ENCODE measurements around the gene GH2.

GH2 gene

GRCh38 chr17:63834431-63835166 is 47.1 kb downstream of the GH2 start:
- TF ChIP-seq Cebpa-rat (IDR thresholded peaks at IDR 0.05) = no peak
- H3K9me3 ChIP-seq (replicated peaks in 1 of 11) = no peaks in the 10 kb centered on the region
- H3K4me1 ChIP-seq = peaks cover 58 to 99% (median 93%) of the 10 kb centered on the region in 10 experiments
- H4K20me1 ChIP-seq = peaks cover 43 to 99% (median 94%) of the 10 kb centered on the region in 11 experiments
- no peak overlapping the region for H3K4me3 ChIP-seq
- H3K36me3 ChIP-seq = peaks cover 76 to 89% (median 86%) of the 10 kb centered on the region in 11 experiments
- no peaks in the 10 kb centered on the region for H3K27me3 ChIP-seq
- peak overlapping the region in 9 of 11 experiments; percentile 46 to 75 (median 65); a peak in 19 of 22 replicates for H3K27ac ChIP-seq
- H3K4me2 ChIP-seq = peak overlapping the region; percentile 39 to 79 (median 64)
- peak overlapping the region in 9 of 11 experiments; percentile 5 to 64 (median 37); a peak in 15 of 22 replicates for H3K9ac ChIP-seq

GRCh38 chr17:63833741-63834373 is 47.9 kb downstream of the GH2 start:
- H3K27ac ChIP-seq = peak overlapping the region in 9 of 11 experiments; percentile 46 to 75 (median 65); a peak in 17 of 22 replicates
- H3K4me3 ChIP-seq = no peak overlapping the region
- H3K36me3 ChIP-seq = peaks cover 84 to 96% (median 94%) of the 10 kb centered on the region in 11 experiments
- peak overlapping the region; percentile 39 to 79 (median 64); a peak in 21 of 22 replicates for H3K4me2 ChIP-seq
- no peaks in the 10 kb centered on the region for H3K9me3 ChIP-seq (replicated peaks in 1 of 11)
- H3K9ac ChIP-seq = peak overlapping the region in 9 of 11 experiments; percentile 5 to 64 (median 37); a peak in 14 of 22 replicates
- H3K4me1 ChIP-seq = peaks cover 58 to 99% (median 93%) of the 10 kb centered on the region in 10 experiments
- TF ChIP-seq Cebpa-rat (IDR thresholded peaks at IDR 0.05) = no peak
- H3K27me3 ChIP-seq = no peaks in the 10 kb centered on the region
- H4K20me1 ChIP-seq = peaks cover 37 to 99% (median 94%) of the 10 kb centered on the region in 11 experiments

- Histone ChIP-seq H3K4me3 (no peak overlapping the region), H3K36me3 (peaks cover 84 to 100% (median 97%) of the 10 kb centered on the region in 11 experiments), H3K27ac (peak overlapping the region in 3 of 11 experiments; percentile 48 to 75 (median 75); a peak in 4 of 22 replicates), H3K27me3 (no peaks in the 10 kb centered on the region), H3K4me1 (peaks cover 58 to 99% (median 93%) of the 10 kb centered on the region in 10 experiments), H3K9ac (peak overlapping the region in 4 of 11 experiments; percentile 22 to 51 (median 30); a peak in 1 of 22 replicates), H4K20me1 (peaks cover 30 to 99% (median 91%) of the 10 kb centered on the region in 11 experiments), H3K4me2 (peak overlapping the region in 6 of 11 experiments; percentile 51 to 72 (median 69); a peak in 11 of 22 replicates), H3K9me3 (replicated peaks in 1 of 11) (no peaks in the 10 kb centered on the region)
- no peak for TF ChIP-seq Cebpa-rat (IDR thresholded peaks at IDR 0.05)
These were observed 48.6 kb downstream of the GH2 start for GRCh38 chr17:63833026-63833740.

GRCh38 chr17:63832455-63832854 is 49.3 kb downstream of the GH2 start:
- peaks cover 53 to 94% (median 88%) of the 10 kb centered on the region in 10 experiments for H3K4me1 ChIP-seq
- peak overlapping the region in 1 of 11 experiments; percentile 16; a peak in 2 of 22 replicates for H3K9ac ChIP-seq

GRCh38 chr17:63832014-63832413 is 49.7 kb downstream of the GH2 start:
- Histone ChIP-seq H3K4me2 (peak overlapping the region; percentile 5 to 72 (median 67); a peak in 18 of 22 replicates), H3K36me3 (peaks cover 77 to 89% (median 86%) of the 10 kb centered on the region in 11 experiments), H3K9me3 (replicated peaks in 1 of 11) (no peaks in the 10 kb centered on the region), H3K27me3 (no peaks in the 10 kb centered on the region), H3K4me3 (no peak overlapping the region), H4K20me1 (peaks cover 18 to 94% (median 79%) of the 10 kb centered on the region in 11 experiments; a peak in 20 of 22 replicates), H3K9ac (peak overlapping the region in 5 of 11 experiments; percentile 1 to 43 (median 15); a peak in 5 of 22 replicates), H3K4me1 (peaks cover 50 to 89% (median 83%) of the 10 kb centered on the region in 10 experiments), H3K27ac (peak overlapping the region in 4 of 11 experiments; percentile 18 to 49 (median 32); a peak in 6 of 22 replicates)
- TF ChIP-seq Cebpa-rat (IDR thresholded peaks at IDR 0.05) = no peak

More at GRCh38 chr17:63832455-63832854, 49.3 kb downstream of the GH2 start:
- no peaks in the 10 kb centered on the region for H3K27me3 ChIP-seq
- H3K4me2 ChIP-seq = peak overlapping the region in 8 of 11 experiments; percentile 54 to 72 (median 67); a peak in 10 of 22 replicates
- H3K4me3 ChIP-seq = no peak overlapping the region
- no peaks in the 10 kb centered on the region for H3K9me3 ChIP-seq (replicated peaks in 1 of 11)
- H3K36me3 ChIP-seq = peaks cover 82 to 94% (median 90%) of the 10 kb centered on the region in 11 experiments
- H4K20me1 ChIP-seq = peaks cover 23 to 99% (median 83%) of the 10 kb centered on the region in 11 experiments; a peak in 21 of 22 replicates
- peak overlapping the region in 2 of 11 experiments; percentile 21 to 75; a peak in 4 of 22 replicates for H3K27ac ChIP-seq
- no peak for TF ChIP-seq Cebpa-rat (IDR thresholded peaks at IDR 0.05)

GRCh38 chr17:63831505-63831904 is 50.2 kb downstream of the GH2 start:
- Histone ChIP-seq H3K4me2 (peak overlapping the region; percentile 5 to 72 (median 67); a peak in 20 of 22 replicates), H3K9ac (peak overlapping the region in 10 of 11 experiments; percentile 1 to 46 (median 32); a peak in 12 of 22 replicates), H3K27me3 (no peaks in the 10 kb centered on the region), H3K4me1 (peaks cover 50 to 84% (median 78%) of the 10 kb centered on the region in 10 experiments), H3K27ac (peak overlapping the region in 5 of 11 experiments; percentile 16 to 49 (median 42); a peak in 9 of 22 replicates), H4K20me1 (peaks cover 13 to 90% (median 74%) of the 10 kb centered on the region in 11 experiments; a peak in 19 of 22 replicates), H3K9me3 (replicated peaks in 1 of 11) (no peaks in the 10 kb centered on the region), H3K36me3 (peaks cover 72 to 84% (median 80%) of the 10 kb centered on the region in 11 experiments), H3K4me3 (no peak overlapping the region; a peak in 1 of 20 replicates)
- no peak for TF ChIP-seq Cebpa-rat (IDR thresholded peaks at IDR 0.05)

- H3K4me2 ChIP-seq = peak overlapping the region in 10 of 11 experiments; percentile 32 to 72 (median 67); a peak in 19 of 22 replicates
- TF ChIP-seq Cebpa-rat (IDR thresholded peaks at IDR 0.05) = no peak
- peak overlapping the region in 5 of 11 experiments; percentile 16 to 49 (median 42); a peak in 8 of 22 replicates for H3K27ac ChIP-seq
- H3K27me3 ChIP-seq = no peaks in the 10 kb centered on the region
- H3K9me3 ChIP-seq (replicated peaks in 1 of 11) = no peaks in the 10 kb centered on the region
- peaks cover 54 to 84% (median 76%) of the 10 kb centered on the region in 10 experiments for H3K4me1 ChIP-seq
- peaks cover 10 to 90% (median 69%) of the 10 kb centered on the region in 11 experiments; a peak in 19 of 22 replicates for H4K20me1 ChIP-seq
- peaks cover 67 to 80% (median 76%) of the 10 kb centered on the region in 11 experiments for H3K36me3 ChIP-seq
- H3K4me3 ChIP-seq = no peak overlapping the region
- H3K9ac ChIP-seq = peak overlapping the region in 9 of 11 experiments; percentile 10 to 46 (median 34); a peak in 11 of 22 replicates
These were observed 50.7 kb downstream of the GH2 start for GRCh38 chr17:63830904-63831491.
